ENCODE measurements around the gene DYDC2. TPM values are rescaled to one million over a fixed set of nuclear protein-coding genes. Genes with fewer than 3 reads are reported as not detected.

DYDC2 gene
- 0.22 and 2.1 TPM in 2 replicates for total RNA-seq

- H3K4me3 ChIP-seq (ENCODE audit: low read depth, low read length): peak within 1 kb of the TSS; percentile 38
- TF ChIP-seq CTCF (conservative IDR thresholded peaks at IDR 0.05; ENCODE audit: low read depth, low read length): no peak
- DNase-seq (ENCODE audit: low read depth): no peak
Measured at GRCh38 chr10:80356563-80356988, at the start of gene DYDC2, which contains the start of gene DYDC1. Gene DYDC2, plus strand, starts transcription at chr10:80356781. Its CDS starts 5,663 bp downstream, at chr10:80362444. Gene DYDC1, minus strand, starts transcription at chr10:80356755. Its CDS starts 4,154 bp downstream, at chr10:80352601.

GRCh38 chr10:80313523-80313922, 43.1 kb upstream of the DYDC2 start:
- no peak for TF ChIP-seq CTCF (conservative IDR thresholded peaks at IDR 0.05; ENCODE audit: low read depth, low read length)
- no peak overlapping the region for H3K4me3 ChIP-seq (ENCODE audit: low read depth, low read length)
- DNase-seq (ENCODE audit: low read depth): no peak

DNA sequence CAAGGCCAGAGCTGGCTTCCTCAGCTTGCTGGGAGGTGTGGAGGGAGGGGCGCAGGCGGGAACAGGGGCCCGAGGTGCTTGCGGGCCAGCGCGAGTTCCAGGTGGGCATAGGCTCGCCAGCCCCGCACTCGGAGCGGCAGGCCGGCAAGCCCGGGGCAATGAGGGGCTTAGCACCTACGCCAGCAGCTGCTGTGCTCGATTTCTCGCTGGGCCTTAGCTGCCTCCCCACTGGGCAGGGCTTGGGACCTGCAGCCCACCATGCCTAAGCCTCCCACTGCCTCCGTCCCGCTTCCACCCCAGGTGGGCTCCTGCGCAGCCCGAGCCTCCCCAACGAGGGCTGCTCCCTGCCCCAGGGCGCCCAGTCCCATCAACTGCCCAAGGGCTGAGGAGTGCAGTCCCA, 41.2 kb upstream of the DYDC2 start:
- H3K4me3 ChIP-seq (ENCODE audit: low read depth, low read length): no peak overlapping the region
- no peak for TF ChIP-seq CTCF (conservative IDR thresholded peaks at IDR 0.05; ENCODE audit: low read depth, low read length)
- DNase-seq (ENCODE audit: low read depth): no peak

DNA sequence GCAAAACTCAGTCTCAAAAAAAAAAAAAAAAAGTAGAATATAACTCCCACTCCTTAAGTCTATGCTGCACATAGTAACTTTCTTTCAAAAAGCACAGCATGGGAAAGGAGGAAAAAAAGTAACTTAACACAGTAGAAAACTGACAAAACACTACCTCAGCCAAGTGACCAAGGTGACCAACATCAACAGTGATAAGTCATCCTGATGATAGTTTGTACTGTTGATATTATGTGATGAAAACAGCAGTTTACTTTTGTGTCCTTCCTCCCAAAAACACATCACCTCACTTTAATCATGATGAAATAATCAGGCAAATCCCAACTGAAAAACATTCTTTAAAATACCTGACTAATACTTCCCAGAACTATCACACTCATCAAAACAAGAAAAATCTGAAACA, 37.8 kb upstream of the DYDC2 start:
- no peak overlapping the region for H3K4me3 ChIP-seq (ENCODE audit: low read depth, low read length)
- TF ChIP-seq CTCF (conservative IDR thresholded peaks at IDR 0.05; ENCODE audit: low read depth, low read length): no peak
- DNase-seq (ENCODE audit: low read depth): no peak

DNA sequence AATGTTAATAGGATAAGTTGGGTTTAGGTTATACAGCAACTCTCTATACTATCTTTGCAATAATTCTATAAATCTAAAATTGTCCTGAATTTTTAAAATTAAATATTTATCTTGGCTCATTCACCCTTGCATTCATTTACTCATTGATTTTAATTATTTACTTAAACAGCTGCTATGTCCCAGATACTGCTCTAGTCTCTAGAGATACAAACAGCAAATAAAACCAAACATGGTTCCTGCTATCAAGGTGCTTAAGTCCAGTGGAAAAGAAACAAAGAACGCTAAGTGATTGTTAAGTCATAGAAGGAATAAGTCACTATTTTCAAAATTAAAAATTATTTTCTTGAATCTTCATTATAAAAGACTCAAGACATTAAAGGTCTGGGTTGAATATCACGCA, 37.3 kb upstream of the DYDC2 start:
- H3K4me3 ChIP-seq (ENCODE audit: low read depth, low read length): no peak overlapping the region
- TF ChIP-seq CTCF (conservative IDR thresholded peaks at IDR 0.05; ENCODE audit: low read depth, low read length): no peak
- DNase-seq (ENCODE audit: low read depth): no peak

DNA sequence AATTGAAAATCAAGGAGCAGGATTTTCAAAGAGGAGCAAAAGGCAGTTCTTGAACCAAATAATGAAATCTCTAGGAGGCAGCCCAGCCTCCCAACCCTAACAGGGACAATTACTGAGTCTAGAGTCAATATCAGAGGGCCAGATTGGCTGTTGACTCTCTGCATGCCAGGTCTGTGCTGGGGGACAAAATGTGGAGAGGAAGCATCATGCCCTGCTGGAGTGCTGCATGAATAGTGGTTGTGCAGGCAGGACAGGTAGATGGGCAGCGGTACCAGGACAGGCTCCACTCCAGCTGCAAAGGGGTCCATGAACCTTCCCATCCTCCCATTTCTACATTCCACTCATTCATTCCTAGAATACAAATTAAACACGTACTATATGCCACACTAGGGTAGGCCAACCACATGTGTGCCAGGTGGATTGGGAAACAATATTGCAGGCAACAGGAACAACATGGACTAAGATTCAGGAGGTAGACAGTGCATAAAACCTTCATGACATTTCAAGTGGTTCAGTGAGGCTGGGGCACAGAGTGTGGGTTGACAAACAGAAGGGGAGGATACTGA, 36.8 kb upstream of the DYDC2 start:
- DNase-seq (ENCODE audit: low read depth): no peak
- no peak for TF ChIP-seq CTCF (conservative IDR thresholded peaks at IDR 0.05; ENCODE audit: low read depth, low read length)
- no peak overlapping the region for H3K4me3 ChIP-seq (ENCODE audit: low read depth, low read length)

- H3K4me3 ChIP-seq (ENCODE audit: low read depth, low read length): no peak overlapping the region
- no peak for DNase-seq (ENCODE audit: low read depth)
- TF ChIP-seq CTCF (conservative IDR thresholded peaks at IDR 0.05; ENCODE audit: low read depth, low read length): no peak
Measured at GRCh38 chr10:80320377-80320776, 36.2 kb upstream of the DYDC2 start.

All from epithelial cell of proximal tubule (primary cell).